Immature natural killer cell (primary cell): ENCODE results near the gene PTPRB. TPM values are rescaled to one million over a fixed set of nuclear protein-coding genes. Genes with fewer than 3 reads are reported as not detected.

ENCODE experiments used
- DNase-seq, 3 donors: peaks; one replicate each; pipeline ENCODE4 v3.0.0; 2022; ENCODE audit warnings: mixed read lengths in 1 of 3
- H3K27ac Mint-ChIP-seq, 6 donors: one replicate each; pipeline ENCODE4 v1.8.0; 2020; ENCODE audit warnings: mixed read lengths in 6 of 6, mild to moderate bottlenecking in 5 of 6, inconsistent platforms in 4 of 6, moderate library complexity in 3 of 6
- H3K27me3 Mint-ChIP-seq, 3 donors: one replicate each; pipeline ENCODE4 v1.8.0; 2020 to 2021; ENCODE audit warnings: low read depth in 3 of 3, mild to moderate bottlenecking in 3 of 3, mixed read lengths in 3 of 3, moderate library complexity in 3 of 3, inconsistent platforms in 1 of 3
- H3K36me3 Mint-ChIP-seq, 3 donors: one replicate each; pipeline ENCODE4 v1.8.0; 2020; ENCODE audit warnings: mixed read lengths in 3 of 3, inconsistent platforms in 2 of 3, mild to moderate bottlenecking in 2 of 3
- H3K4me1 Mint-ChIP-seq, 2 donors: one replicate each; pipeline ENCODE4 v1.8.0; 2020; ENCODE audit warnings: inconsistent platforms in 2 of 2, mild to moderate bottlenecking in 2 of 2, mixed read lengths in 2 of 2, moderate library complexity in 1 of 2
- H3K4me3 Mint-ChIP-seq, 5 donors: one replicate each; pipeline ENCODE4 v1.8.0; 2020; ENCODE audit warnings: mild to moderate bottlenecking in 5 of 5, mixed read lengths in 5 of 5, inconsistent platforms in 3 of 5, moderate library complexity in 3 of 5
- H3K9me3 Mint-ChIP-seq, 6 donors: one replicate each; pipeline ENCODE4 v1.8.0; 2020; ENCODE audit warnings: mild to moderate bottlenecking in 6 of 6, mixed read lengths in 6 of 6, inconsistent platforms in 4 of 6, moderate library complexity in 3 of 6
- polyA plus RNA-seq, 3 donors: library from polyadenylated mRNA; unstranded; fragments of 300-500 nt; fragmentation: Illumina TruSeq; gene quantifications; one replicate each; pipeline ENCODE4 v1.2.3, GENCODE V29; 2021

Gene PTPRB
- polyA plus RNA-seq, 3 donors from 2014 or later, result 1.2 to 1.8 (median 1.5) TPM

GRCh38 chr12:70604662-70605061, 32.6 kb downstream of the PTPRB start:
- peaks cover 34 to 37% of the 10 kb centered on the region in 2 donors for H3K4me1 Mint-ChIP-seq
- H3K27me3 Mint-ChIP-seq, result peaks cover 0 to 9% (median 3%) of the 10 kb centered on the region in 3 donors
- peaks cover 0 to 4% (median 0%) of the 10 kb centered on the region in 3 donors for H3K36me3 Mint-ChIP-seq
- no peak for DNase-seq
- H3K27ac Mint-ChIP-seq, result no peak overlapping the region
- peaks cover 0 to 3% (median 0%) of the 10 kb centered on the region in 6 donors for H3K9me3 Mint-ChIP-seq
- H3K4me3 Mint-ChIP-seq, result no peak overlapping the region

GRCh38 chr12:70603044-70603443, 34.2 kb downstream of the PTPRB start:
- peaks cover 19 to 22% of the 10 kb centered on the region in 2 donors for H3K4me1 Mint-ChIP-seq
- no peak overlapping the region for H3K4me3 Mint-ChIP-seq
- H3K36me3 Mint-ChIP-seq, result peaks cover 0 to 4% (median 0%) of the 10 kb centered on the region in 3 donors
- peaks cover 0 to 4% (median 3%) of the 10 kb centered on the region in 3 donors for H3K27me3 Mint-ChIP-seq
- DNase-seq, result no peak
- H3K9me3 Mint-ChIP-seq, result peaks cover 0 to 3% (median 0%) of the 10 kb centered on the region in 6 donors
- H3K27ac Mint-ChIP-seq, result no peak overlapping the region

- H3K27ac Mint-ChIP-seq, result no peak overlapping the region
- peaks cover 0 to 7% (median 4%) of the 10 kb centered on the region in 3 donors for H3K36me3 Mint-ChIP-seq
- DNase-seq, result no peak
- no peak overlapping the region for H3K4me3 Mint-ChIP-seq
- peaks cover 0 to 2% (median 0%) of the 10 kb centered on the region in 6 donors for H3K9me3 Mint-ChIP-seq
- H3K4me1 Mint-ChIP-seq, result no peaks in the 10 kb centered on the region
- H3K27me3 Mint-ChIP-seq, result peaks cover 3 to 4% (median 4%) of the 10 kb centered on the region in 3 donors
Measured at GRCh38 chr12:70598467-70599193, 38.6 kb downstream of the PTPRB start.

- peaks cover 0 to 4% (median 2%) of the 10 kb centered on the region in 3 donors for H3K27me3 Mint-ChIP-seq
- DNase-seq, result no peak
Measured at GRCh38 chr12:70592664-70593063, 44.6 kb downstream of the PTPRB start.

GRCh38 chr12:70590549-70591226, 46.5 kb downstream of the PTPRB start:
- peaks cover 0 to 2% (median 0%) of the 10 kb centered on the region in 6 donors for H3K9me3 Mint-ChIP-seq
- peaks cover 0 to 6% (median 2%) of the 10 kb centered on the region in 3 donors for H3K27me3 Mint-ChIP-seq
- no peak for DNase-seq
- peaks cover 3 to 6% of the 10 kb centered on the region in 2 donors for H3K4me1 Mint-ChIP-seq
- H3K4me3 Mint-ChIP-seq, result no peak overlapping the region
- H3K36me3 Mint-ChIP-seq, result peaks cover 3 to 14% (median 5%) of the 10 kb centered on the region in 3 donors
- H3K27ac Mint-ChIP-seq, result no peak overlapping the region

More at GRCh38 chr12:70592664-70593063, 44.6 kb downstream of the PTPRB start:
- Mint-ChIP-seq H3K4me3 (no peak overlapping the region), H3K27ac (no peak overlapping the region), H3K36me3 (peaks cover 3 to 8% (median 7%) of the 10 kb centered on the region in 3 donors), H3K9me3 (peaks cover 0 to 2% (median 0%) of the 10 kb centered on the region in 6 donors), H3K4me1 (peaks cover 3 to 6% of the 10 kb centered on the region in 2 donors)

DNA sequence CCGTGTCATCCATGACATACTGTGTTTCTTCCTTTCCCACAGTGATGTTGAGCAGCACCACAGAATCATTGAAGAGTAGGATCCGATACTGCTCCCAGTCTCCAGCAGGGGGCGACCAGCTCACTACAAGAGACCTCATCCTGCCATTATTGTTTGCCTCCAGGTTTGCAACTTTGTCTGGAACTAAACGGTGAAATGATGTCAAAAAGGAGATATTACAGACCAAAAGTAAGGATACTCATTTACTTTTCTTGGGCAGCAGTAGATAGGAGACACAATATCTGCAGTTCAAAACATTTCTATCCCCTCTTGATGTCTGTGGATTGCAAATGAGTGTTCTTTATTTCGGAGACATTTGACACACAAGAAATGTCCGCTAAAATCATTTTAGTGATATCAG, 47.2 kb downstream of the PTPRB start:
- peak overlapping the region in 1 of 6 donors; percentile 68 for H3K27ac Mint-ChIP-seq
- peaks cover 0 to 6% (median 2%) of the 10 kb centered on the region in 3 donors for H3K27me3 Mint-ChIP-seq
- no peak overlapping the region for H3K4me3 Mint-ChIP-seq
- peaks cover 3 to 14% (median 4%) of the 10 kb centered on the region in 3 donors for H3K36me3 Mint-ChIP-seq
- DNase-seq, result peak; percentile 60 to 68 (median 66)
- peaks cover 3 to 6% of the 10 kb centered on the region in 2 donors for H3K4me1 Mint-ChIP-seq
- H3K9me3 Mint-ChIP-seq, result peaks cover 0 to 2% (median 0%) of the 10 kb centered on the region in 6 donors

DNA sequence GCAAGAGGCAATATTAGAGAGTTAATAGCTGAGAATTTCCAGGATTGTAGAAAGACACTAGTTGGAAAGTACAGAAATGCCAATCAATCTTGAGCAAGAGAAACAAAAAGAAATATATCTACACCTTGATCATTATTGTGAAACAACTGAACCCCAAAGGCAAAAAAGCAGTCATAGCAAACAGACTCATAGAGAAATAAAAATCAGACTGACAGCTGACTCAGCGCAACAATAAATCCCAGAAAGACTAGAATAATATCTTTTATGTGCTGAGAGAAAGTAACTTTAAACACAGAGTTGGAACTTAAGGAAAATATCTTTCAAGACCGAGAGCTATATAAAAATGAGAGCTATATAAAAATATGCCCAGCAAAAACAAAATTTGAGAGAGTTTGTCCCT, 52.9 kb downstream of the PTPRB start:
- Mint-ChIP-seq H3K36me3 (peaks cover 8 to 20% (median 11%) of the 10 kb centered on the region in 3 donors), H3K4me1 (no peaks in the 10 kb centered on the region), H3K4me3 (no peak overlapping the region), H3K27me3 (peaks cover 0 to 4% (median 0%) of the 10 kb centered on the region in 3 donors), H3K9me3 (peaks cover 0 to 3% (median 0%) of the 10 kb centered on the region in 6 donors), H3K27ac (no peak overlapping the region)
- no peak for DNase-seq

DNA sequence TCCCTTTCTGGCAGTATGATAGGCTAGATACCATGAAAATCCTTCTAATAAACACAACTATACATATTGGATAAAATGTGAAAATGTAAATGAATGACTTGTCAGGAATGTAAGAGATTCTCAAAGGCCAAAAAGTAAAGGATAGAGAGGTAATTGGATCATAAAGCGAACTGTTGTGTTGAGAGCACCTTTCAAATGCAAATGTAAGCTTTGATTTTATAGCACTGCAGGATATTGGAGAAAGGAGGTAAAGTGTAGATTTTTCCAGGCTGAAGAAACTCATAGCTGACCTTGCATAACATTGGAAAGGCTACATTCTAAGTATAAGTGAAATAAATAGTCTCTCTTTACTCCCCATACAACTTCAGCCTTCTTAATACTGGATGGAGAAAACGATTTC, 54.0 kb downstream of the PTPRB start:
- no peaks in the 10 kb centered on the region for H3K4me1 Mint-ChIP-seq
- no peak overlapping the region for H3K27ac Mint-ChIP-seq
- H3K27me3 Mint-ChIP-seq, result peaks cover 0 to 4% (median 0%) of the 10 kb centered on the region in 3 donors
- DNase-seq, result no peak
- peaks cover 8 to 20% (median 11%) of the 10 kb centered on the region in 3 donors for H3K36me3 Mint-ChIP-seq
- peaks cover 0 to 3% (median 0%) of the 10 kb centered on the region in 6 donors for H3K9me3 Mint-ChIP-seq
- no peak overlapping the region for H3K4me3 Mint-ChIP-seq

DNA sequence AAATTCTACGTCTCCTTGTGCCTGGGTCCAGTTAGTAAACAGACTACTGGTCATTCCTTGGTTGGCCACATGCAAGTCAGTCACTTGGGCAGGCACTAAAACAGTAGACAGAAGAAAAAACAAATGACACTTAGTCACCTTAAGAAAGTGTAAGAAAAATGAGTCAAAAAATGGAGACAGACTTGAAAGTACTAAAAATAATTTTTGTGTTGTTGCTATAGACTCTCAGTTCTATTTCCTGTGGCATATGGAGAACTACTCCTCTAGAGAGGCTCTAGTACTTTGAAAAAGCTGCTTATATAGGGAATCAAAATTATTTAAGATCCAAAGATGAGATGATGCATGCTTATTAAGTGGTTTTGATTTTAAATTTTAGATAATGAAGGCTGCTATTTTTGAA, 56.0 kb downstream of the PTPRB start:
- H3K27me3 Mint-ChIP-seq, result peaks cover 0 to 4% (median 0%) of the 10 kb centered on the region in 3 donors
- no peak overlapping the region for H3K27ac Mint-ChIP-seq
- peaks cover 8 to 15% (median 11%) of the 10 kb centered on the region in 3 donors for H3K36me3 Mint-ChIP-seq
- peaks cover 0 to 3% (median 0%) of the 10 kb centered on the region in 6 donors for H3K9me3 Mint-ChIP-seq
- no peak overlapping the region for H3K4me3 Mint-ChIP-seq
- no peak for DNase-seq
- no peaks in the 10 kb centered on the region for H3K4me1 Mint-ChIP-seq

DNA sequence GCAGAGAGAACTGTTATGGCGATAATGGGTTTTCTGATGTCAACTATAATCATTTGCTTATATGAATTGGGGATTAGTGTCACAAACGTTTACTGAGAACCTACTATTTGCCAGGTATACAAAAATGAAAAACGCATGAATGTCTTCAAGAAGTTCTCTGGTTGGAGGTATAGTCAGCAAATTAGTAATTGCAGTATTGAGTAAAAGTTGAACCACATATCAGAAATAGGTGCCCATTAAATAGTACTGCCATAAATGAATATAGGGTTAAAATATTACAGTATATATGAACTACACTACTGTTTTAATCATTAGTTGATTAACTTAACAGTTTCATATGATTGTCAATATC, 60.0 kb downstream of the PTPRB start:
- Mint-ChIP-seq H3K27ac (no peak overlapping the region), H3K36me3 (peaks cover 0 to 3% (median 0%) of the 10 kb centered on the region in 3 donors), H3K4me3 (no peak overlapping the region), H3K4me1 (no peaks in the 10 kb centered on the region), H3K9me3 (no peaks in the 10 kb centered on the region), H3K27me3 (peaks cover 0 to 3% (median 2%) of the 10 kb centered on the region in 3 donors)
- no peak for DNase-seq

- no peaks in the 10 kb centered on the region for H3K4me1 Mint-ChIP-seq
- H3K27me3 Mint-ChIP-seq, result peaks cover 0 to 3% (median 0%) of the 10 kb centered on the region in 3 donors
- peak; percentile 39 to 45 (median 41) for DNase-seq
- peaks cover 0 to 3% (median 0%) of the 10 kb centered on the region in 3 donors for H3K36me3 Mint-ChIP-seq
- H3K4me3 Mint-ChIP-seq, result no peak overlapping the region
- H3K27ac Mint-ChIP-seq, result no peak overlapping the region
- no peaks in the 10 kb centered on the region for H3K9me3 Mint-ChIP-seq
Measured at GRCh38 chr12:70576341-70577282, 60.6 kb downstream of the PTPRB start.

- peaks cover 0 to 1% (median 0%) of the 10 kb centered on the region in 6 donors for H3K9me3 Mint-ChIP-seq
- DNase-seq, result no peak
- no peaks in the 10 kb centered on the region for H3K4me1 Mint-ChIP-seq
- peaks cover 5 to 8% (median 5%) of the 10 kb centered on the region in 3 donors for H3K36me3 Mint-ChIP-seq
- no peak overlapping the region for H3K27ac Mint-ChIP-seq
- H3K4me3 Mint-ChIP-seq, result no peak overlapping the region
- peaks cover 0 to 3% (median 0%) of the 10 kb centered on the region in 3 donors for H3K27me3 Mint-ChIP-seq
Measured at GRCh38 chr12:70571705-70572268, 65.4 kb downstream of the PTPRB start.

- Mint-ChIP-seq H3K27me3 (peaks cover 0 to 3% (median 0%) of the 10 kb centered on the region in 3 donors), H3K4me1 (no peaks in the 10 kb centered on the region), H3K9me3 (peaks cover 0 to 1% (median 0%) of the 10 kb centered on the region in 6 donors), H3K36me3 (peaks cover 5 to 8% (median 5%) of the 10 kb centered on the region in 3 donors), H3K4me3 (no peak overlapping the region), H3K27ac (no peak overlapping the region)
- no peak for DNase-seq
Measured at GRCh38 chr12:70571029-70571428, 66.2 kb downstream of the PTPRB start.
